GM23248 (cell line): Measurements from ENCODE around the gene TTC24.

ENCODE experiments used
- EZH2 ChIP-seq: fragments of 200-600 bp; sonication (generic); IDR thresholded peaks from 2 replicates; pipeline ENCODE4 v1.6.1; 2018; ENCODE audit warnings: antibody characterized with exemption, mild to moderate bottlenecking; ENCODE audit not compliant: insufficient read depth, poor library complexity, severe bottlenecking
- EZH2phosphoT487 ChIP-seq: fragments of 200-600 bp; sonication (generic); IDR thresholded peaks from 2 replicates; pipeline ENCODE4 v1.6.1; 2018; ENCODE audit warnings: antibody characterized with exemption, moderate library complexity, mild to moderate bottlenecking, low read depth; ENCODE audit not compliant: insufficient read depth

- no peak for TF ChIP-seq EZH2phosphoT487
- TF ChIP-seq EZH2 = no peak
Observed at GRCh38 chr1:156618853-156619581, 39.5 kb downstream of the TTC24 start, which contains the start of gene HAPLN2.
